ENCODE results near the gene FOSL1. TPM values are rescaled to one million over a fixed set of nuclear protein-coding genes. Genes with fewer than 3 reads are reported as not detected.

FOSL1 gene
- total RNA-seq, 2 experiments from 2014 or later = 0.88 TPM; not detected in 1

DNA sequence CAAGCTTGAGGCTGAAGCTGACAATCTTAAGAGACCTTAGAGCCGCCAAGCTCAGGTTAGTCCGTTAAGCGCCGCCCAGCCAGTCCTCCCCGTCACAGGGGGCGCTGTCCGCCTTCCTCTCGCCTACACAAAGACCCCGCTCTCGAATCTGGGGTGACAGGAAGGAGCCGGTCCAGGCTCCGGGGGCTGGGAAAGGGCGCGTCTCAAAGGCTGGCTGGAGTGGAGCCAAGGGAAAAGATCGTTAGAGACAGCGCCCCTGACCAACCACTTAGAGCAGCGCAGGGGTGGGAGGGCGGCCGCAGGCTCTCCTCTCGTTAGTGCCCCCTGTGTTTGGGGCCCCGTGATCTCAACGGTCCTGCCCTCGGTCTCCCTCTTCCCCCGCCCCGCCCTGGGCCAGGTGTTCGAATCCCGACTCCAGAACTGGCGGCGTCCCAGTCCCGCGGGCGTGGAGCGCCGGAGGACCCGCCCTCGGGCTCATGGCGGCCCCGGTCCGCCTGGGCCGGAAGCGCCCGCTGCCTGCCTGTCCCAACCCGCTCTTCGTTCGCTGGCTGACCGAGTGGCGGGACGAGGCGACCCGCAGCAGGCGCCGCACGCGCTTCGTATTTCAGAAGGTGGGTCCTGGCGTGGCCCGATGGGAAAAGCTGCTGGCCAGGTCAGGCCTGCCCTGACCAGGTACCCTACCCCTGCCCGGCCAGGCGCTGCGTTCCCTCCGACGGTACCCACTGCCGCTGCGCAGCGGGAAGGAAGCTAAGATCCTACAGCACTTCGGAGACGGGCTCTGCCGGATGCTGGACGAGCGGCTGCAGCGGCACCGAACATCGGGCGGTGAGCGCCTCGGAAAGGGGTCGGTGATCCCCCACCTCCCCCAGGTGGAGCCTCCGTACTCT, 39.7 kb downstream of the FOSL1 start, which contains the start of gene MUS81:
Gene MUS81, plus strand, starts transcription at position 156 of the 887 bp plus-strand sequence. Its CDS starts 321 bp downstream, at position 477.
- Histone ChIP-seq H3K79me2 (ENCODE audit: insufficient read depth, low read depth, low read length) (peaks cover 36% of the 10 kb centered on the region), H3K4me1 (ENCODE audit: insufficient read depth, low read length, poor library complexity, severe bottlenecking) (peaks cover 31% of the 10 kb centered on the region), H3K36me3 (ENCODE audit: insufficient read depth, low read length) (peaks cover 61% of the 10 kb centered on the region), H2AFZ (ENCODE audit: low read length) (peak within 1 kb of the TSS; percentile 73; the same call in 1 of the 2 replicates), H3K9me2 (ENCODE audit: insufficient read depth, low read length) (no peaks in the 10 kb centered on the region), H3K4me3 (ENCODE audit: low read depth, low read length, poor library complexity, severe bottlenecking) (peak within 1 kb of the TSS; percentile 99), H3K27ac (ENCODE audit: low read depth, low read length, poor library complexity, severe bottlenecking) (peak within 1 kb of the TSS; percentile 93), H4K20me1 (ENCODE audit: insufficient read depth, low read length) (peaks cover 17% of the 10 kb centered on the region), H3K4me2 (ENCODE audit: low read length) (peak within 1 kb of the TSS; percentile 96), H3K9me3 (ENCODE audit: low read length) (no peaks in the 10 kb centered on the region)
- CTCF ChIA-PET (ENCODE audit: unreplicated experiment) = interaction anchor here (0.5 to 2.0 kb wide), 9 partner anchors 9 to 1082 kb away, joined by 3 to 17 read pairs (median 4); partner anchors contain the start of genes CCDC85B, FIBP, RNASEH2C and SF1
- DNase-seq (ENCODE audit: low spot score) = peak; percentile 96
- intact Hi-C loops (cut with micrococcal nuclease; ENCODE audit: unreplicated experiment) = loop anchor here (1.0 kb wide), 2 partner anchors 101 to 129 kb away; partner anchors contain the start of gene SART1
- TF ChIP-seq, protein P1, sequence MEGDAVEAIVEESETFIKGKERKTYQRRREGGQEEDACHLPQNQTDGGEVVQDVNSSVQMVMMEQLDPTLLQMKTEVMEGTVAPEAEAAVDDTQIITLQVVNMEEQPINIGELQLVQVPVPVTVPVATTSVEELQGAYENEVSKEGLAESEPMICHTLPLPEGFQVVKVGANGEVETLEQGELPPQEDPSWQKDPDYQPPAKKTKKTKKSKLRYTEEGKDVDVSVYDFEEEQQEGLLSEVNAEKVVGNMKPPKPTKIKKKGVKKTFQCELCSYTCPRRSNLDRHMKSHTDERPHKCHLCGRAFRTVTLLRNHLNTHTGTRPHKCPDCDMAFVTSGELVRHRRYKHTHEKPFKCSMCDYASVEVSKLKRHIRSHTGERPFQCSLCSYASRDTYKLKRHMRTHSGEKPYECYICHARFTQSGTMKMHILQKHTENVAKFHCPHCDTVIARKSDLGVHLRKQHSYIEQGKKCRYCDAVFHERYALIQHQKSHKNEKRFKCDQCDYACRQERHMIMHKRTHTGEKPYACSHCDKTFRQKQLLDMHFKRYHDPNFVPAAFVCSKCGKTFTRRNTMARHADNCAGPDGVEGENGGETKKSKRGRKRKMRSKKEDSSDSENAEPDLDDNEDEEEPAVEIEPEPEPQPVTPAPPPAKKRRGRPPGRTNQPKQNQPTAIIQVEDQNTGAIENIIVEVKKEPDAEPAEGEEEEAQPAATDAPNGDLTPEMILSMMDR (conservative IDR thresholded peaks at IDR 0.05; ENCODE audit: low read length) = peak; percentile 94
- no peak for TF ChIP-seq EZH2phosphoT487 (IDR thresholded peaks at IDR 0.05; ENCODE audit: borderline replicate concordance, low read depth, low read length)
- TSS peak; percentile 84 for BruUV-seq (replicated peaks)
- POLR2A ChIA-PET = interaction anchor here (0.8 to 3.9 kb wide), 9 partner anchors 12 to 193 kb away, joined by 3 to 59 read pairs (median 4); partner anchors contain the start of genes CCDC85B and FIBP

DNA sequence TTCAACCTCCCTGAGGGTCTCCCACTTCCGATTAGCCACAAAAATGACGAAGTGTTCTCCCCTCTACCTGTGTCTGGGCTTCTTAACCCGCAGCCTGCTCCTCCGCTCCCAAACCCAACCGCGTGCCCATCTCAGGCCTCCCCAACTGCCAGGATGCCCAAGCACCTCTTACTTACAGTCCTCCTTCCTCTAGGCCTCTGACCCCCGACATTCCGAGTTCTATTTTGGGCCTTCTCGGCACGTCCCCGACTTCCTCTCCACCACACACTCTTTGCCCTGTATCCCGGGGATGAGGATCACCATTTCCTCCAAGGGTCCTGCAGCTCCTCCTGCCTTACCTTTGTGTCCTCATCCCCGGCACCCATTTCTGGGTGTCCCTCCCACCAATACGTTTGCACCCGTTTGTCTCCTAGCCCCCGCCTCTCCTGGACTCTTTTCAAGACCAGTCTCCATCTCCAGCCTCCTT, 40.3 kb downstream of the FOSL1 start:
- H2AFZ ChIP-seq (ENCODE audit: low read length) = peak overlapping the region; percentile 12; the same call in 1 of the 2 replicates
- intact Hi-C loops (cut with micrococcal nuclease; ENCODE audit: unreplicated experiment) = loop anchor here (1.0 to 5.0 kb wide), 9 partner anchors 28 to 407 kb away; partner anchors contain the start of genes BANF1, C11orf68, DRAP1 and EIF1AD
- ChIA-PET POLR2A (interaction anchor here (0.6 to 3.9 kb wide), 11 partner anchors 12 to 361 kb away, joined by 3 to 59 read pairs (median 3); partner anchors contain the start of genes CCDC85B, FIBP and PCNX3), CTCF (ENCODE audit: unreplicated experiment) (interaction anchor here (0.5 to 2.0 kb wide), 7 partner anchors 10 to 1081 kb away, joined by 3 to 17 read pairs (median 4); partner anchors contain the start of genes CCDC85B, FIBP and SF1)
- no peaks in the 10 kb centered on the region for H3K9me3 ChIP-seq (ENCODE audit: low read length)
- H3K9me2 ChIP-seq (ENCODE audit: insufficient read depth, low read length) = no peaks in the 10 kb centered on the region
- no peak for DNase-seq (ENCODE audit: low spot score)
- H3K79me2 ChIP-seq (ENCODE audit: insufficient read depth, low read depth, low read length) = peaks cover 43% of the 10 kb centered on the region
- no TSS peak for BruUV-seq (replicated peaks)
- H3K4me3 ChIP-seq (ENCODE audit: low read depth, low read length, poor library complexity, severe bottlenecking) = peak overlapping the region; percentile 99
- H3K36me3 ChIP-seq (ENCODE audit: insufficient read depth, low read length) = peaks cover 61% of the 10 kb centered on the region
- peaks cover 31% of the 10 kb centered on the region for H3K4me1 ChIP-seq (ENCODE audit: insufficient read depth, low read length, poor library complexity, severe bottlenecking)
- peak overlapping the region; percentile 93 for H3K27ac ChIP-seq (ENCODE audit: low read depth, low read length, poor library complexity, severe bottlenecking)
- H4K20me1 ChIP-seq (ENCODE audit: insufficient read depth, low read length) = peaks cover 20% of the 10 kb centered on the region
- H3K4me2 ChIP-seq (ENCODE audit: low read length) = peak overlapping the region; percentile 96
- TF ChIP-seq, protein P1 (conservative IDR thresholded peaks at IDR 0.05; ENCODE audit: low read length) = no peak
- TF ChIP-seq EZH2phosphoT487 (IDR thresholded peaks at IDR 0.05; ENCODE audit: borderline replicate concordance, low read depth, low read length) = no peak

All from OCI-LY7 (cell line).